NCI-H2081 (cell line): ENCODE data around the gene PPP2R5A.
"Not testable (repeated sequence)": the region's sequence is repeated elsewhere in the genome, so short reads cannot be mapped to it uniquely, and the experiment has no call there.

Experiments
- DNase-seq, 2 experiments: peaks; one replicate each; lab custom pipeline; 2025; lab: John Stamatoyannopoulos, UW

PPP2R5A gene

DNA sequence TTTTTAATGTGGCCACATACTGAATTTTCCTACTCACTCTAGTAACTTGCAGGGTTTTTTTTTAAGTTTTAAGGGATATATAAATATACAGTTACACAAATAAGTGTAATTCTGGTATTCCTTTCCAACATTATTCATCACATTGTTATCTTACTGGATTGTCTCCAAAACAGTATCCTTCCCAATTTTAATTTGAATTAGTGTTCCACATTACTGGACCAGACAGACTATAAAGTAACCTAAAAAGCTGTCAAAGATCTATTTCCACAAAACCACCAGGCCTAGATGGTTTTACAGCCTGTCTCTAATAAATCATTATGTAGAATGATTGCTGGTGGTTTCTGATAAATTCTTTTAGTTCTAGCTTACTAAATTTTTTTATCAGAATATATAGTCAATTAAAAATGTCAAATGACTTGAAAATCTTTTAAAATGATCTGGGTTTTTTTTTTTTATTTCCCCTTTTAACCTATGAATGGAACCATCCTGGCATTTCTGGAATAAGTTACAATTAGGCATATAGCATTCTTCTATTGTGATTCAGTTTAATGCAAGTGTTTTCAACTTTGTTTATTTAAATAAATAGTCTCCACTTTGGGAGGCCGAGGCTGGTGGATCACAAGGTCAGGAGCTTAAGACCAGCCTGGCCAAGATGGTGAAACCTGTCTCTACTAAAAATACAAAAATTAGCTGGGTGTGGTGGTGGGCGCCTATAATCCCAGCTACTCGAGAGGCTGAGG, 70.2 kb downstream of the PPP2R5A start:
- DNase-seq = no peak

DNA sequence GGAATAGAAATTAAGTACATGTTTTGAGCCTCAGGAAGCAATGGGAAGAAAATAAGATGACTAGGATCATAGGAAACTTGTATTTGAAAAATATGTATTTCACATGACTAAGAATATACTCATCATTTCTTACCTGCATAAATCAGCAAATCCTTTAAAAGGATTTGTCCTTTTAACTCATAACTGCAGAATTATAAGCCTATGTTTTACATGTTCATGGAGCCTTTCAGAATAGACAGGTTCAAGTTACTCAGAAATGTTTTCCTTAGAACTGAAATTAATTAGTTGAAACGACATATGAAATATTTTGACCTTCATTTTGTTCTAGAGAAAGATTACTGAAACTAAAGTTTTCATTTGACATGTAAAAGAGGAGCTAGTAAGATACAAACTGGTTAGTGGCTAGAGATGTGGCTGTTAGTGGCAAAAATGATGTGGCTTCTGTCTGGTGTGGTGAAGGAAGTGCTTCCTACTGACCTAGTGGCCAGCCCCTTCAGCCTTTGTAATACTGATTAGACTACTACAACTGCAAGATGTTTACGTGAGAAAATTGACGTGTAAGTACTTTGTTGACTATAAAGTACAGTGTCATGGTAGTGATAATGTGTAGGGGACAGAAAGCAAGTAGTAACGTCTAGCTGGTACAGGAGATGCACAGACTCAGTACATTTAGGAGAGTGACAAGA, 74.7 kb downstream of the PPP2R5A start:
- no peak for DNase-seq

DNA sequence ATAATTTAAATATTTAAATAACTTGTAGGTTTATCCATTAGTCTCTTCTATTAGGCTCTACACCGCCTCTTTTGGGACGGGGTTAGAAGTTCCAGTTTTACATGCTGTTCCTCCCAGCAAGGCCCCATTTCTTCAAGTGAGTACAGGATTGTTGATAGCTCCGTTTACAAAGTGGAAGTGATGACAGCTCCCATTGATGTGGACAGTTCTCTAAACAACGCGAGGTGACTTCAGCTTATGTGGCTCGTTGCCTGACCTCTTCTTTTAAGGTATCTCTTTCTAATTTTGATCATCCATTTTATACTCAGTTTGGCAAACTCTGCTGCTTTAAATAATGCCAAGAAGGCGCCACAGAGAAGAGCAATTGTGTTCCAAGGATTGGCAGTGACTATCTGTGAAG, 79.8 kb downstream of the PPP2R5A start:
- DNase-seq = no peak

DNA sequence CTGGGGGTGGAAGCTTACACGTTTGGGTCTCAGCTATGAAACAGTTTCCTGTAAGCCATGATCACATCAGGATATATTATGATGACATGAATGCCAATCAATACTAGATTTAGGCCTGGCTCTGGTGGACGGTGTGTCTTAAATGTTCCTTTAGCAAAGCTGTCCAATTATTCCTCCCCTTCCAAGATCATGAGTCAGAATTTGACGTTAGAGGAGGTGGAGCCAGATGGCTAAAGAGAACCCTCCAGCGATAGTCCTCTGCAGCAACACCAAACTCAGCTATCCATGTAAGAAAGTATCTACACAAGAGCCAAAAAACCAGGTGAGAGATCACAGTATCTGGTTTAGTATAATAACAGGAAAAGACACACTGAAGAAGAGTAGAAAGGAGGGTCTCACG, 81.7 kb downstream of the PPP2R5A start:
- no peak for DNase-seq

DNA sequence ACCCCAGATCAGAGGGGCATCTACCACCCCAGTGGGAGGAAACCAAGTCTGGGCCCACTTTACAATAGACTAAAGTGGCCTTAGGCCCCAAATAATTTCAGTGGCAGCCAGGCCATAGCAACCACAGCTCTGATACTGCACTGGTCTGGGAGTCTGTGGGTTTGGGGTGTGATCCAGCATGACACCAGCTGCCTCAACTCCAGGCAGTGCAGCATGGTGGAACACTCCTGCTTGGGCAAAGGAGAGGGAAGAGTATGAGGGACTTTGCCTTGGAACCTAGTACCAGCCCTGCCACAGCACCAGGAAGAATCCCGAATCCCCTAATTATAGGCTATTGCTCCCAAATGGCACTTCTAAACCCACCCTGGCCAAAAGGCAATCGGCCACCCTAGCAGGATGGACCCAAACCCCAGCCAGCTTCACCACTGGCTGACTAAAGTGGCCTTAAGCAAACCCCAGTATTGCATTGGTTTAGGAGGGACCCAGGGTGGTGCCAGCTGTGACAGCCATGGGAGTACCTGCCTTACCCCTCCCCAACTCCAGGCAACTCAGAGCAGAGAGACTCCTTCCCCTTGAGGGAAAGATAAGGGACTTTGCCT, 82.4 kb downstream of the PPP2R5A start:
- no peak for DNase-seq

DNA sequence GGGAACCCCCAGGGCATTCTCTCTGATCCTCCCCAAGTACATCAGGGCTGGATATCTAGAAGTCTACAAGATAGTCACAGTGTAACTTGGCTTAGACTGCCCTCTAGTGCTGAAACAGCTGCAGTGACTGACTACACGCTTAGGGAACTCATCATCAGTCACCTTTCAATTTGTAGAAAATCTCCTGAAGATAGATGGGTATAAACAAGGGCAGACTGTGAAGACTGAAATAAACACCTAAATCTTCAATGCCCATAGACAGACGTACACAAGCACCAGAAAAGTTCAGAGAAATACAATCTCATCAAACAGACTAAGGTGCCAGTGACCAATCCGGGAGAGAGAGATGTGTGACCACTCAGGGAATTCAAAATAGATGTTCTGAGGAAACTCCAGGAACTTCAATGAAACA, 82.9 kb downstream of the PPP2R5A start:
- DNase-seq = peak; percentile 68 to 72

DNA sequence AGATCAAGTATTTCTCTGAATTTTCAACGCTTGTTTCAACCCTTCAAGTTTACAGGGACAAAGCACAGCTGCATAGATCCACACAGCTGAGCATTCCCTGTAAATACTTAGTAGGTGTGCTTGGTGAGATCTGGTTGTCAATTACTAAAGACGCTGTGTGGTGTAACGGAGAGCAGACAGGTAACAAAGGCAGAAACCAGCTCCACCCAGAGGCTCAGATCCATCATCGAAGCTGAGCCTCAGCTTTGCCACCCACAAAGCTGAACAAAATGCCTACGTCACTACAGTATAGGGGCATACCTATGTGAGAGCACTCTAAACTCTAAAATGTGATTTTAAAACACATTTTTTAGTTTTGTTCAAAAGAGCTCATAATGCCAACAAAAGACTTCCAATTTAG, 90.8 kb downstream of the PPP2R5A start:
- DNase-seq = no peak

DNA sequence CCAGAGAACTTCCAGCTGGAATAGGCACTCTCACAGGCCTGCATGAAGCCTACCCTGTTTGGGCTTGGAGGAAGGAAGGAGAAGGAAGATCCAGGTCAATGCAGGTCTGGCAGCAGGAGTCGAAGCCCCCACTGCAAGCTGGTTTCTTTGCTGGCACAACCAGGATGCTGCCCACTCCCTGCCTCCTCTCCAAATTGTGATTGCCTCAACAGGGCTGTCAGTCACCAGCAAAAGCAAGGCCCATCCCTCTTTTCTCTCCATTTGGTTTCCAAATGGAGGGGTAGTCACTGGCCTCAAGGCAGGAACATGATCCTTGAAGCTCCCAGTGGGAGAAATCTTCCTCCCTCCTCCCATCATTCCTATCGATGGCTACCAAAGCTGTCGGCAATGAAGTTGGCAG, 92.4 kb downstream of the PPP2R5A start:
- no peak for DNase-seq

DNA sequence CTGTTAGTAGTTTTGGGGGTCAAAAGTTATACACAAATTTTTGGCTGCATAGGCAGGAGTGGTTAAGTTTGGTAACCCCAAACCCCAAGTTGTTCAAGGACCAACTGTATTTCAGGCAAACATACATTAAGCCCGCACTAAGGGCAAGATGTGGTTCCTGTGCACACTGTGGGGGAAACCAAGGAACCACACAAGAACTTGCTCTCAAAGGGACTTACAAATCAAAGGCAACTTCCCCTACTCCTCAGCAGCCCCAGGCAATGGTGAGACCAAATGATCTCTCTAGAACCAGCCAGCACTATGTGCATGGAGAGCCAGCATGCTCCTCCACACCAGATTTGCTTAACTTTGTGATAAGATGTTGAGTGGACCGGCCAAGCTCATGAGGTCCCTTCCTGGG, 94.2 kb downstream of the PPP2R5A start:
- DNase-seq = no peak

DNA sequence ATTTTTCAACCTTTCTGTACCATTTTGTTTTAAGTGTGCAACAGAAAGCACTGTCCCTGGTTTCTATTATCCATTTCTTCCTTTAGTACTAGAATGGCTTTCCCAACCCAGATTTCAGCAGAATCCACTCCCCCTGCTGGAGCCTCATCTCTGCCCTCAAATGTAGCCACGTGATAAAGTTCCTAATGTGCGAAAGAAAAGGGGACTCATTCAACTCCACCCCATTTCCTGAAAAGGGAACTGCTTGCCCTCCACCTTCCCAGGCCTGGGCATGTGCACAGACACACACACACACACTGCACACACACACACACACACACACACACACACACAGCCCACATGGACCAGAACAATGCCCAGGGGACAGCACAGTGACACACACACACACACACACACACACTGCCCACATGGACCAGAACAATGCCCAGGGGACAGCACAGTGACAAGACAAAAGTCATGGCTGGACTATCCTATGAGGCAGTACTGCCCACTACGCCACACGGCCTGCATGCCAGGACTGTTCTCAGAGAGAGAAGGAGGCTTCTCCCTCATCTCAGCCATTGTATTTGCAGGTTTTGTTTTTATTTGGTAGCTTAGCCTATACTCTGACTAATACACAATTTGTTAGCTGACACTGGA, 96.3 kb downstream of the PPP2R5A start:
- no peak for DNase-seq

DNA sequence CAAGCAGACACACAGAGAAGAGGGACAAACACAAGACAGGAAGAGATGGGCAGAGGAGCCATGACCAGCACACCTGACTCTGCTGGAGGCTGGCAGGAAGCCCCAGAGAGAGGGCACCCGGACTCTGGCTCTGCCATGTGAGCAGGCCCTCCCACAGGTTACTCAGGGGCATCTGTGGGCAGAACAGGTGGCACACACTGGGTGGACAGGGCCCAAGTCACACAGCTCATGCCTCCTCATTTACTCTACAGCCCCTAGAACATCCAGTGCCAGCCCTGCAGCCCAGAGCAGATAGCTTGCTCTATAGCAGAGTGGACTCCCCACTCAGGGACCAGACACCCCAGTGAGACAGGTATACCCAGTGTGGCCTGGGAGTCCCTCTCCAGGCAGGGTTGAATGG, 100.8 kb downstream of the PPP2R5A start:
- DNase-seq = no peak

DNA sequence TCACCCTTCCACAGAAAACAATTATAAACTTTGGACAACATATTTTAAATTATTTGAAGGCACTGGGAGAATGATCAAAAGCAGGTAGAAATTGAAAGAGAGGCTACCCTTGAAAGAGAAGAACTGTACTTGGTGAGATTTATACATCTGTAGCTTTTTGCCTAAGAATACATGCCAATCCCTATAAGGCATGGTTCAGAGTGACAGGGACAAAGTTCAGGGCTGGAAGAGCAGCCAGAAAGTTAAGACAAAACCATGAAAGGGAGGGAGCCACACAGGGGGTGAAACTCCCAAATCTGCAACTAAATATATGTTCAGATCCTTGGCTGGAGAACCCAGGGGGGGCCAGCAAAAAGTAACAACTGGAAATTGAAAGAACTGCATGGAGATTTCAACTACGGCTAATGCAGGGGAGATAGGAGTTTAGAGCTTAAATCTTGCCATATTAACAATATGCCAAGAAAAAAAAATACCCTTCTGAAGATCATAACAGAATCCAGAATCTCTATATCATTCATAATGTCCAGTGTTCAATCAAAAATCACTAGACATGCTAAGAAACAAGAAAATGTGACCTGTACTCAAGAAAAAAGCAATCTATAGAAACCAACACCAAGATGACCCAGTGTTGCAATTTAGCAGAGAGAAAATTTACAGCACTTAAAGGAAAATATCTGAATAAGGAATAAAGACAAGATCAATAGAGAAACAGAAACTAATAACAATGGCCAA, 103.9 kb downstream of the PPP2R5A start:
- no peak for DNase-seq

DNA sequence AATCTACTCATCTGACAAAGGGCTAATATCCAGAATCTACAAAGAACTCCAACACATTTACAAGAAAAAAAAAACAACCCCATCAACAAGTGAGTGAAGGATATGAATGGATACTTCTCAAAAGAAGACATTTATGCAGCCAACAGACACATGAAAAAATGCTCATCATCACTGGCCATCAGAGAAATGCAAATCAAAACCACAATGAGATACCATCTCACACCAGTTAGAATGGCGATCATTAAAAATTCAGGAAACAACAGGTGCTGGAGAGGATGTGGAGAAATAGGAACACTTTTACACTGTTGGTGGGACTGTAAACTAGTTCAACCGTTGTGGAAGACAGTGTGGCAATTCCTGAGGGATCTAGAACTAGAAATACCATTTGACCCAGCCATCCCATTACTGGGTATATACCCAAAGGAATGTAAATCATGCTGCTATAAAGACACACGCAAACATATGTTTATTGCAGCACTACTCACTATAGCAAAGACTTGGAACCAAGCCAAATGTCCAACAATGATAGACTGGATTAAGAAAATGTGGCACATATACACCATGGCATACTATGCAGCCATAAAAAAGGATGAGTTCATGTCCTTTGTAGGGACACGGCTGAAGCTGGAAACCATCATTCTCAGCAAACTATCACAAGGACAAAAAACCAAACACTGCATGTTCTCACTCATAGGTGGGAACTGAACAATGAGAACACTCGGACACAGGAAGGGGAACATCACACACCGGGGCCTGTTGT, 110.6 kb downstream of the PPP2R5A start:
- not testable (repeated sequence) for DNase-seq

DNA sequence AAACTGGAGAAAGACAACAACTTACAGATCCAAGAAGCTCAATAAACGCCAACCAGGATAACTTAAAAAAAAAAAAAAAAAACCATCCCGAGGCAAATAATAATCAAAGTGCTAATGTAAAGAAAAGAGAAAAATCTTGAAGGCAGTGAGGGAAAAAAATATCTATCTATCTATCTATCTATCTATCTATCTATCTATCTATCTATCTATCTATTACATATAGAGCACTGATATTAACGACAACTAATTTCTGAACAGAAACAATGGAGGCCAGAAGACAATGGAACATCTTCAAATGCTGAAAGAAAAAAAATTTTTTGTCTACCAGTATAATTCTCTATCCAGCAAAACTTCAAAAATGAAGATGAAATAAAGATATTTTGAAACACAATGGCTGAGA, 111.4 kb downstream of the PPP2R5A start:
- no peak for DNase-seq

DNA sequence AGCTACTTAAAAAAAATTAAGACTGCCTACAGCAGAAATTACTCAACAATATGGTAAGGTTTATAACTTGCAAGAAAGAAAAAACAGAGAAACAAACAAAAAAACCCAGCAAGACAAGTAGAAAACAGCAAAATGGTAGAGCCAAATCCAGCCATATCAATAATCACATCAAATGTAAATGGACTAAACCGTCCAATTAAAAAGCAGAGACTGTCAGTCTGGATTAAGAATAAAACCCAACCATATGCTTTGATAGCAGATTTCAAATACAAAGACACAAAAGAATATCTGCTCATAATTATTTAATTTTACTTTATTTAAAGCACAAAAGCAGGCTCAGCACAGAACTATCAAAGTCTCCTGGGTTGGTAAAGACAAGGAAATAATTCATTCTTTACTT, 112.0 kb downstream of the PPP2R5A start:
- DNase-seq = no peak

DNA sequence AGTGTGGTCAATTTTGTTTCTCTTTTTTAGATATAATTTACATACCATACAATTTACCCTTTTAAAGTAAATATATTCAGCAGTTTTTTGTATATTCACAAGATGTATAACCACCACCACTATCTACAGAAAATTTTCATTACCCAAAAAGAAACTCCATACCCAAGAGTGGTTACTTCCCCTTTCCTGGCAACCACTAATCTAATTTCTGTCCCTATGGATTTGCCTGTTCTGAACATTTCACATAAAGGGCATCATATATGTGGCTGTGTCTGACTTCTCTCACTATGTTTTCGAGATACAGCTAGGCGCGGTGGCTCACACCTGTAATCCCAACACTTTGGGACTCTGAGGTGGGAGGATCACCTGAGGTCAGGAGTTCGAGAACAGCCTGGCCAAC, 115.8 kb downstream of the PPP2R5A start:
- DNase-seq = no peak

DNA sequence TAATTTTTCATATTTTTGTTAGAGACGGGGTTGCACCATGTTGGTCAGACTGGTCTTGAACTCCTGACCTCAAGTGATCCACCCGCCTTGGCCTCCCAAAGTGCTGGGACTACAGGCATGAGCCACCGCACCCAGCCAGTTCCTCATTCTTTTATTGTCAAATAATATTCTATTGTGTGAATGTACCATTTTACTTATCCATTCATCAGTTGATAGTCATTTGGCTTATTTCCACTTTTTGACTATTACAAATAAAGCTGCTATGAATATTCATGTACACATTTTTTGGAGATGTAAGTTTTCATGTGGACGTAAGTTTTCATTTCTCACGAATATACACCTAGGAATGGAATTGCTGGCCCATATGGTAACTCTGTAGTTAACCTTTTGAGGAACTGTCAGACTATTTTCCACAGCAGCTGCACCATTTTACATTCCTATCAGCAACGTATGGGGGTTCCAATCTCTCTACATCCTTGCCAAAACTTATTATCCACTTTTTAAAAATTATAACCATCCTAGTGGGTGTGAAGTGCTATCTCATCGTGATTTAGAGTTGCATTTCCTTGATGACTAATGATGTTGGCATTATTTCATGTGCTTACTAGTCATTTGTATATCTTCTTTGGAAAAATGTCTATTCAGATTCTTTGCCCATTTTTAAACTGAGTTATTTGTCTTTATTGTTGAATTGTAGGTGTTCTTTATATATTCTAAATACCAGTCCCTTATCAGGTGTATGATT, 116.8 kb downstream of the PPP2R5A start:
- DNase-seq = no peak

DNA sequence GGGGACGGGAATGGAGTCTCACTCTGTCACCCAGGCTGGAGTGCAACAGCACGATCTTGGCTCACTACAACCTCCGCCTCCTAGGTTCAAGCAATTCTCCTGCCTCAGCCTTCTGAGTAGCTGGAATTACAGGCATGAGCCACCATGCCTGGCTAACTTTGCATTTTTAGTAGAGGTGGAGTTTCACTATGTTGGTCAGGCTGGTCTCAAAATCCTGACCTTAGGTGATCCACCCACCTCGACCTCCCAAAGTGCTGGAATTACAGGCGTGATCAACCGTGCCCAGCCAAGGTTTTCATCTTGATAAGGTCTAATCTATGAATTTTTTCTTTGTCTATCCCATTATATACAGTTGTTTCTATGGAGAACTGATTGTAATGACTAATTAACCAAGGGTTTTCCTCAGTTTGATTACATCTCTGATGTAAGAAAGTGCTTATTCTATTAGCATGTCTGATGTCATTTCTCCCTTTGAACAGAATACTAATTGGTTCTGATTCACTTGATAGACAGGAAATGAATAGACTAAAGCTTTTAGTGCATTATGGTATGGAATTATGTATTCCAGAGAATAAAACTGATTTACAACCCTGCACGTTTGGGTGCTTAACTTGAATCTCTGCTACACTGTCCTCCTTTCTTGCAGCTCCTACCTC, 117.6 kb downstream of the PPP2R5A start:
- no peak for DNase-seq

DNA sequence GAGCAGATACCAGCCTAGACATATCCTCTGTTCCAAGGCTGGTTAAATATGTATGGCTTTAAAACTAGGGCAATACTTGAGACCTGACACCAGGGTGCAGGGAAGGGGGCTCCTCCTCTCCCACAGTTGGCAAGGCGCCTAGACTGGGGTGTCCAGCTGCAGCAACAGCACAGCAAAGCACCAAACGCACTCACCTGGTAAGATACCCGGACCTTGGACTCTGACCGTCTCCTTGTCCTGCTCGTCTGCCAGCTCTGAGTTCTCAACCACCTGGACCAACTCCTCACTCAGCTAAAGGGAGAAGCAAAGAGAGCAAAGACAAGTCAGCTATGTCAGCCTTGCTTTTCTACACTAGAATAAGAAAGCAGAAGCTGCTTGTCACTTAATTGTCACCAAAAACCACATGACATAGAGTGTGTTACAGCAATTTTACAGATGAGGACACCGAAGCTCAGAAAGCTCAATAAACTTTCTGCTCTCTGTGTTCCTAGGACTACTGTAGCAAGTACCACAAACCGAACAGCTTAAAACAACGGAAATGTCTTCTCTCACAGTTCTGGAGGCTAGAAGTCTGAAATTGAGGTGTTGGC, 125.1 kb downstream of the PPP2R5A start:
- DNase-seq = no peak
